Measurements from ENCODE around the gene CCDC86.

CCDC86 gene

DNA sequence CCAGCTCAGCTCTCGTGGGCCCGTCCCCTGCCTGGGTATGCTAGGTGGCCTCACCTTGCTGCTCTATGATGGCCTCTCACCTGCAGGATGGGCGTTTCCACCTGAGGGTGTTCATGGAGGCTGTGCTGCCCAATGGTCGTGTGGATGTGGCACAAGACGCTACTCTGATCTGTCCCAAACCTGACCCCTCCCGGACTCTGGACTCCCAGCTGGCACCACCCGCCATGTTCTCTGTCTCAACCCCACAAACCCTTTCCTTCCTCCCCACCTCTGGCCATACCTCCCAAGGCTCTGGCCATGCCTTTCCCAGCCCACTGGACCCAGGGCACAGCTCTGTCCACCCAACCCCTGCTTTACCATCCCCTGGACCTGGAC is 27.5 kb downstream of the CCDC86 start:
- TF ChIP-seq ARNTL (CRISPR knock-in tag; IDR thresholded peaks at IDR 0.05; ENCODE audit: borderline replicate concordance, low read depth) (no peak), CREB5 (CRISPR knock-in tag; IDR thresholded peaks at IDR 0.05; ENCODE audit: low read depth) (no peak), TOX (CRISPR knock-in tag; IDR thresholded peaks at IDR 0.05; ENCODE audit: borderline replicate concordance) (no peak), ESRRG (CRISPR knock-in tag; IDR thresholded peaks at IDR 0.05) (no peak), BACH2 (CRISPR knock-in tag; IDR thresholded peaks at IDR 0.05; ENCODE audit: borderline replicate concordance) (no peak), ZNF70 (CRISPR knock-in tag; IDR thresholded peaks at IDR 0.05) (no peak), OSR1 (CRISPR knock-in tag; IDR thresholded peaks at IDR 0.05) (no peak), GLIS3 (CRISPR knock-in tag; IDR thresholded peaks at IDR 0.05) (no peak), ZNF565 (CRISPR knock-in tag; conservative IDR thresholded peaks at IDR 0.05; ENCODE audit: low read depth) (no peak), CSDC2 (CRISPR knock-in tag; IDR thresholded peaks at IDR 0.05) (no peak), TCF4 (CRISPR knock-in tag; IDR thresholded peaks at IDR 0.05; ENCODE audit: borderline replicate concordance) (no peak), PATZ1 (CRISPR knock-in tag; IDR thresholded peaks at IDR 0.05; ENCODE audit: borderline replicate concordance) (no peak), ISL1 (CRISPR knock-in tag; IDR thresholded peaks at IDR 0.05) (no peak), ZC3H10 (CRISPR knock-in tag; IDR thresholded peaks at IDR 0.05) (no peak), PPARA (CRISPR knock-in tag; IDR thresholded peaks at IDR 0.05; ENCODE audit: borderline replicate concordance) (no peak), TSHZ2 (CRISPR knock-in tag; IDR thresholded peaks at IDR 0.05) (no peak), RARB (CRISPR knock-in tag; IDR thresholded peaks at IDR 0.05) (no peak)
- no peak for ATAC-seq

DNA sequence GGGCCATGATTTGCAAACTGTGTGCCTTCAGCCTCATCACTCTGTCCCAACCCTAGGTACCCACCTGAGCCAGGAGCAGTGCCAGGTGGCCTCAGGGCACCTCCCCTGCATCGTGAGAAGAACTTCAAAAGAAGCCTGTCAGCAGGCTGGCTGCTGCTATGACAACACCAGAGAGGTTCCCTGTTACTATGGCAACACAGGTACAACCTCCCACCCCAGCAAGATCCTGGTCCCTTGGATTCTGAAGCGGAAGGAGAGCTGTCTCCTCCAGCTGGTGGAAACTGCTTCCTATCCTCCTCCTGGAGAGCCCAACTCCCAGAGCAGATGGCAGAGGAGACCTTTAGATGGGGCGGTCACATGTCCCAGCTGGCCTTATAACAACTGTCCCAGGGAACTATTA is 28.4 kb downstream of the CCDC86 start:
- TF ChIP-seq, protein P1, sequence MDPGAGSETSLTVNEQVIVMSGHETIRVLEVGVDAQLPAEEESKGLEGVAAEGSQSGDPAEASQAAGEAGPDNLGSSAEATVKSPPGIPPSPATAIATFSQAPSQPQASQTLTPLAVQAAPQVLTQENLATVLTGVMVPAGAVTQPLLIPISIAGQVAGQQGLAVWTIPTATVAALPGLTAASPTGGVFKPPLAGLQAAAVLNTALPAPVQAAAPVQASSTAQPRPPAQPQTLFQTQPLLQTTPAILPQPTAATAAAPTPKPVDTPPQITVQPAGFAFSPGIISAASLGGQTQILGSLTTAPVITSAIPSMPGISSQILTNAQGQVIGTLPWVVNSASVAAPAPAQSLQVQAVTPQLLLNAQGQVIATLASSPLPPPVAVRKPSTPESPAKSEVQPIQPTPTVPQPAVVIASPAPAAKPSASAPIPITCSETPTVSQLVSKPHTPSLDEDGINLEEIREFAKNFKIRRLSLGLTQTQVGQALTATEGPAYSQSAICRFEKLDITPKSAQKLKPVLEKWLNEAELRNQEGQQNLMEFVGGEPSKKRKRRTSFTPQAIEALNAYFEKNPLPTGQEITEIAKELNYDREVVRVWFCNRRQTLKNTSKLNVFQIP (CRISPR knock-in tag; IDR thresholded peaks at IDR 0.05; ENCODE audit: borderline replicate concordance, low read depth), result no peak
- TF ChIP-seq ISL1 (CRISPR knock-in tag; IDR thresholded peaks at IDR 0.05) (no peak), ZFP3 (CRISPR knock-in tag; IDR thresholded peaks at IDR 0.05) (no peak), PPARA (CRISPR knock-in tag; IDR thresholded peaks at IDR 0.05; ENCODE audit: borderline replicate concordance) (no peak), ARNTL (CRISPR knock-in tag; IDR thresholded peaks at IDR 0.05; ENCODE audit: borderline replicate concordance, low read depth) (no peak), PATZ1 (CRISPR knock-in tag; IDR thresholded peaks at IDR 0.05; ENCODE audit: borderline replicate concordance) (no peak), ESRRG (CRISPR knock-in tag; IDR thresholded peaks at IDR 0.05) (no peak)
- no peak for ATAC-seq

GRCh38 chr11:60870733-60871377 is 28.9 kb downstream of the CCDC86 start:
- no peak for ATAC-seq
- TF ChIP-seq TCF4 (CRISPR knock-in tag; IDR thresholded peaks at IDR 0.05; ENCODE audit: borderline replicate concordance) (no peak), OSR1 (CRISPR knock-in tag; IDR thresholded peaks at IDR 0.05) (no peak)
